HG02623 (cell line): ENCODE results near the gene UPF2.

ENCODE experiments used
- ATAC-seq: cut with Tn5 transposase; IDR thresholded peaks from one replicate; pipeline ENCODE4 v1.9.1; 2021; ENCODE audit warnings: moderate library complexity; ENCODE audit not compliant: unreplicated experiment

Gene UPF2

GRCh38 chr10:11871466-11871865 is 171.1 kb downstream of the UPF2 start:
- ATAC-seq, result no peak

DNA sequence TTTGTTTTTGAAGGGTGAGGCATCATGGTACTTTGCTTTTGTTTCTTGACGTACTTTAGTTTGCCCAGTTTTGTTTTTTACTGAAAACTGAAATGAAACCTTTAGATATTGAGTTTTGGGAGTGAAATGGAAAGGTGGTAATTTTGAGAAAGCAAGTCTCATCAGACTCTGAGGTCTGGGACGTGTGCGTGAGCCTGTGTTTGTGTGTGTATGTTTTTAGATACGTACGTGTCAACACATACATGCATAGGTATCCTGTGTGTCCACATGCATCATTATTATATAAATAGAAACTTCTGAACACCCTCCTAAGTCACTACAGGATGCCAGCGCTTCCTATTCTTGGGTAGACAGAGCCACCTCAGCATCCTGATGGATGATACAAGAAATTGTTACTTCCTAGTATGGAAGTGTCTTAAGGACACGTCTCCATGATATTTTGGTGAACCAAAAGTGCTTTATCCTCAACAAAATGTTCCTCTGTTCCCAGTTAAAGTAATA is 171.7 kb downstream of the UPF2 start:
- no peak for ATAC-seq

- ATAC-seq, result no peak
These were observed 172.2 kb downstream of the UPF2 start for GRCh38 chr10:11870461-11870780.
